ENCODE results near the gene JMJD1C. TPM values are rescaled to one million over a fixed set of nuclear protein-coding genes. Genes with fewer than 3 reads are reported as not detected.

The JMJD1C gene
- polyA plus RNA-seq, 1 donor, result 64.9 TPM

- DNase-seq, result no peak
Observed at GRCh38 chr10:63219749-63220148, 246.0 kb downstream of the JMJD1C start.

- no peak for DNase-seq
Observed at GRCh38 chr10:63217120-63217605, 248.6 kb downstream of the JMJD1C start.

GRCh38 chr10:63214571-63214970 is 251.2 kb downstream of the JMJD1C start:
- DNase-seq, result no peak

GRCh38 chr10:63213489-63213888 is 252.3 kb downstream of the JMJD1C start:
- no peak for DNase-seq

- DNase-seq, result no peak
Observed at GRCh38 chr10:63210611-63211196, 255.1 kb downstream of the JMJD1C start.

GRCh38 chr10:63209705-63210104 is 256.1 kb downstream of the JMJD1C start:
- DNase-seq, result no peak

GRCh38 chr10:63208986-63209385 is 256.8 kb downstream of the JMJD1C start:
- DNase-seq, result no peak

- DNase-seq, result peak; percentile 66
Observed at GRCh38 chr10:63206997-63207811, 258.6 kb downstream of the JMJD1C start.

GRCh38 chr10:63206576-63206975 is 259.2 kb downstream of the JMJD1C start:
- no peak for DNase-seq

- no peak for DNase-seq
Observed at GRCh38 chr10:63205421-63205820, 260.4 kb downstream of the JMJD1C start.

GRCh38 chr10:63204667-63205391 is 260.9 kb downstream of the JMJD1C start:
- DNase-seq, result no peak

- no peak for DNase-seq
Observed at GRCh38 chr10:63201118-63201517, 264.7 kb downstream of the JMJD1C start.

- DNase-seq, result no peak
Observed at GRCh38 chr10:63200431-63200830, 265.3 kb downstream of the JMJD1C start.

- DNase-seq, result no peak
Observed at GRCh38 chr10:63199716-63200115, 266.1 kb downstream of the JMJD1C start.

GRCh38 chr10:63197344-63198092 is 268.3 kb downstream of the JMJD1C start:
- DNase-seq, result peak; percentile 56

GRCh38 chr10:63192826-63193225 is 273.0 kb downstream of the JMJD1C start:
- DNase-seq, result no peak

- DNase-seq, result no peak
Observed at GRCh38 chr10:63175534-63175933, 290.2 kb downstream of the JMJD1C start.

- no peak for DNase-seq
Observed at GRCh38 chr10:63173468-63174232, 292.1 kb downstream of the JMJD1C start.

GRCh38 chr10:63171926-63172325 is 293.9 kb downstream of the JMJD1C start:
- no peak for DNase-seq

- DNase-seq, result no peak
Observed at GRCh38 chr10:63171255-63171855, 294.4 kb downstream of the JMJD1C start.

- DNase-seq, result no peak
Observed at GRCh38 chr10:63169624-63170023, 296.2 kb downstream of the JMJD1C start.

Data from hindlimb muscle (tissue), 1 donor.